ENCODE data around the gene NFE2L2. TPM values are rescaled to one million over a fixed set of nuclear protein-coding genes. Genes with fewer than 3 reads are reported as not detected.

The NFE2L2 gene
- total and polyA plus RNA-seq, 8 donors, result 76.0 to 104 (median 88.7) TPM

DNA sequence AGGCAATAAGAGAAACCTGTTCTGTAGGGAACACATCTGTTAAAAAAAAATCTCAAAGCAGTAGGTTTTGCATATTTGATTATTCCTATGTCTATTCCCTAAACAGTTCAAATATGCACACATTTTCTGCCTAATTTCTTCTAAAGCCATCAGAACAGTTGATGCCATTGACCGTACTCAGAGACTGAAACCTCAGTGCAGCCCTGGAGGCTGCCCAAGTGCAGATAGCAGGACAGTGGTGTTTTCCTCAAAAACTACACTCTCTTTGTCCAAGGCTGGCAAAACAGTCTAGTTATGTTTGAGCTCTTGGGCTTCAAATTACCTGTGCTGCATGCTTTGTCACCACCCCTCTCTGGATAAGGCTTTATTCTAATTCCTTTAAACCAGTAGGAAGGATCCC is 23.3 kb upstream of the NFE2L2 start:
- H3K27me3 ChIP-seq, result no peaks in the 10 kb centered on the region
- ATAC-seq (no peak), DNase-seq (no peak)
- TF ChIP-seq, protein P1, sequence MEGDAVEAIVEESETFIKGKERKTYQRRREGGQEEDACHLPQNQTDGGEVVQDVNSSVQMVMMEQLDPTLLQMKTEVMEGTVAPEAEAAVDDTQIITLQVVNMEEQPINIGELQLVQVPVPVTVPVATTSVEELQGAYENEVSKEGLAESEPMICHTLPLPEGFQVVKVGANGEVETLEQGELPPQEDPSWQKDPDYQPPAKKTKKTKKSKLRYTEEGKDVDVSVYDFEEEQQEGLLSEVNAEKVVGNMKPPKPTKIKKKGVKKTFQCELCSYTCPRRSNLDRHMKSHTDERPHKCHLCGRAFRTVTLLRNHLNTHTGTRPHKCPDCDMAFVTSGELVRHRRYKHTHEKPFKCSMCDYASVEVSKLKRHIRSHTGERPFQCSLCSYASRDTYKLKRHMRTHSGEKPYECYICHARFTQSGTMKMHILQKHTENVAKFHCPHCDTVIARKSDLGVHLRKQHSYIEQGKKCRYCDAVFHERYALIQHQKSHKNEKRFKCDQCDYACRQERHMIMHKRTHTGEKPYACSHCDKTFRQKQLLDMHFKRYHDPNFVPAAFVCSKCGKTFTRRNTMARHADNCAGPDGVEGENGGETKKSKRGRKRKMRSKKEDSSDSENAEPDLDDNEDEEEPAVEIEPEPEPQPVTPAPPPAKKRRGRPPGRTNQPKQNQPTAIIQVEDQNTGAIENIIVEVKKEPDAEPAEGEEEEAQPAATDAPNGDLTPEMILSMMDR (IDR thresholded peaks at IDR 0.05), result no peak
- H3K9me3 ChIP-seq, result no peaks in the 10 kb centered on the region
- no peak overlapping the region for H3K27ac ChIP-seq
- H3K36me3 ChIP-seq, result no peaks in the 10 kb centered on the region
- H3K4me3 ChIP-seq, result no peak overlapping the region
- intact Hi-C loops (cut with DNase I), result no loop called here
- H3K4me1 ChIP-seq, result peaks cover 0 to 6% of the 10 kb centered on the region in 2 donors

DNA sequence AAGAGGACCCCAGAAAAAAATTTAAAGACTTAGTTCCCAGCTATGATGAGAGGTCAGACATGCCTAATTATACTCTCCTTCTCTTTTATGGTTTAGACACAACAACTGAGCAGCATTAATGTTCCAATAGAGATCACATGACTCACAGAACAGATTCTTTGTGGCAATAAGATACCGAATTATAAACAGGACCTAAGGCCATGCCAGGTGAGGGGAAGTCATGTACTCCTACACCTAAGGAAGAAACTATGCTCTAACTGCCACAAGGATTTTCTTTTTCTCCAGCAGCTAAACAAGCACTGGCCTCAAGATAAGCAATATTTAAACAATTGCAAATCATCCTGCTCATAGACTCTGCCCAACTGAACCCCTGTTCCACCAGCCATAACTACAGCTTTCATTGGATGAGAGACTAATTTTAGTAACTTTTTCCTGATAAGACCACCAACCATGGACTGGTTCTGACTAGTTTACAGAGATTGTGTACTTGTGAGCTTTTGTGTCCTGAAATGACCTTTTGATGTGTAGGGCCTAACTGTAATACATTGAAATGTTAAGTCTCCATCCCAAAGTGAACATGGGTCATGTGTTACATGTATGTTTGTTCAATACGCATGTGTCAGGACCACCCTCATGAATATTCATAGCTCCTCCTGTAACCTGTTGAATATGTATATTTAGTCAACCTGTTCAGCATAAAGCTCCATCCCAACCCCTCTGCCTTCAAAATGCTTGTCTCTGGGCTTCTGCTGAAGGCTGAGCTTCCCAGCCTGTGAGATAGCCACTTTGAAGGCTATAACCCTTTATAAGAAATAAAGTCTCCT is 21.6 kb upstream of the NFE2L2 start:
- H3K27ac ChIP-seq, result no peak overlapping the region
- TF ChIP-seq, protein P1 (IDR thresholded peaks at IDR 0.05), result no peak
- no peak overlapping the region for H3K4me3 ChIP-seq
- H3K9me3 ChIP-seq, result no peaks in the 10 kb centered on the region
- ATAC-seq (no peak), DNase-seq (no peak)
- intact Hi-C loops (cut with DNase I), result no loop called here
- no peaks in the 10 kb centered on the region for H3K36me3 ChIP-seq
- H3K4me1 ChIP-seq, result peaks cover 0 to 22% of the 10 kb centered on the region in 2 donors
- no peaks in the 10 kb centered on the region for H3K27me3 ChIP-seq

DNA sequence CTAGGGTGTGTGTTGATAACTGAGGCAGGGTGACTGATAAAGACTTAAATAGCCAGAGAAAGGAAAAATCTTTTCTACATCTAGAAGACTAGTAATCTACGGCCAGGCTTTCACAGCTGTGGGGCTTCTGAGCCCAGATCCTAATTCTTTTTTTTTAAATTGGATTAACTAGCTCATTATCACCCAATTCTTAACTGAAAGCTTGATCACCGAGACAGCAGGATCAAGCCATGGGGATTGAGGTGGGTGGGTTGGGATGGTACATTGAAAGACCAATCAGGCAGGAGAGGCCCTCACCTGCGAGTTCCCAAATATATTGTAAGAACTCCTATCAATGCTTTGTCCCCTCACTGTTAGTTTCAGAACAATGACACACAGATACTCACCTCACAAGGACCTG is 20.0 kb upstream of the NFE2L2 start:
- TF ChIP-seq, protein P1 (IDR thresholded peaks at IDR 0.05), result no peak
- intact Hi-C loops (cut with DNase I), result no loop called here

DNA sequence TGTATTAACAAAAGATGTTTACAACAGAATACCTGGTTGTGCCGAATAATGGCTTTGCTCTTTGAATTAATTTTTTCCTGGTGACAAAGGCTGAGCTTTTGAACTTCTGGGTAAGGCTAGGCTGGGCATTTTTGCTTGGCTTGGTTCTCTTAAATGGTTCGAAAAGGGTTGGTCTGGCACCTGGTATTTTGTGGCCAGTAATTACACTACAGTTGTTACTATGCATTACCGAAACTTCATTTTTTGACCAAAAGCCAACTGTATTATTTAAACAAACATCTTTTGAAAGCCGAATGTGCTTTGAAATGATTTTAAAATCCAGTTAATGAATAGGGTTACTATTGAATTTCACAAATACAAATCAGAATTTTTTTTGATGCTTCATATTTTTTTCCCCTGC is 19.4 kb upstream of the NFE2L2 start:
- intact Hi-C loops (cut with DNase I), result no loop called here
- Histone ChIP-seq H3K27ac (no peak overlapping the region), H3K36me3 (no peaks in the 10 kb centered on the region), H3K9me3 (no peaks in the 10 kb centered on the region), H3K4me1 (peaks cover 0 to 27% of the 10 kb centered on the region in 2 donors), H3K4me3 (no peak overlapping the region), H3K27me3 (no peaks in the 10 kb centered on the region)
- DNase-seq (no peak), ATAC-seq (no peak)
- TF ChIP-seq, protein P1 (IDR thresholded peaks at IDR 0.05), result no peak

More for the DNA sequence above, 20.0 kb upstream of the NFE2L2 start:
- Histone ChIP-seq H3K4me1 (peaks cover 0 to 27% of the 10 kb centered on the region in 2 donors), H3K27me3 (no peaks in the 10 kb centered on the region), H3K27ac (no peak overlapping the region), H3K4me3 (no peak overlapping the region), H3K9me3 (no peaks in the 10 kb centered on the region), H3K36me3 (no peaks in the 10 kb centered on the region)
- DNase-seq (no peak), ATAC-seq (no peak)

DNA sequence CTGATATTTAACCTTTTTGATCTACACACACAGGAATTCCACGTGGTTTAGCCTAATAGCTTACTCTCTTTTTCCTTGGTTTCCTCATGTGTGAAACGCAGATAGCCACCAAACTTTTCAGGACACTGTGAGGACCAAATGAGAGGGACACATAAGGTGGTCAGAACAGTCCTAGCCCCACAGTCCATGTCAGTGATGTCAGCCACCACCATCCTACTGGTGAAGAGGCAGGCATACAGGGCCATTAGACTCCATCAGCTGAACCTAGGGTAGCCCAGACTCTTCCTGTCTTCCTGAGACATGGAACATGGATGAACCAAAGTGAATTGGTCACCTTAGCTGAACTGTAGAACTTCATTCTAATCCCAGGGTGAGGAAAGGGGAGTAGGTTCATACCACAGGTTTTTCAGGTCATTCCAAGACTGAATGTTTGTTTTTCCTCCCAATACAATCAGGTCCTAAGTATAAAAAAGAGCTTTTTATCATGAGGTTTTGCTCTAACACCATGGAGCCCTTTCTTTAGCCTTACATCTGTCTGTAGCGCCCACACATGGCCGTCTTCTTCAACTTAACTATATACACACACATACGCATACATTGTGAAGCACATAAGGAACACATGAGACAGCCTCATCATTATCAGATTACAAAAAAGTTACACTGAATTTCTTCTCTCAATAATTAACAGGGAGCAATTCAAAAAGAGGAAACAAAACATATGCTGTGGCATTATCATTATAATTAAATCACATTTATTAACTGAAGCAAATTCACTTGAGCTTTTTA is 18.5 kb upstream of the NFE2L2 start:
- no peaks in the 10 kb centered on the region for H3K9me3 ChIP-seq
- no peaks in the 10 kb centered on the region for H3K27me3 ChIP-seq
- no peaks in the 10 kb centered on the region for H3K36me3 ChIP-seq
- DNase-seq (no peak), ATAC-seq (no peak)
- TF ChIP-seq, protein P1 (IDR thresholded peaks at IDR 0.05), result no peak
- peaks cover 0 to 27% of the 10 kb centered on the region in 2 donors for H3K4me1 ChIP-seq
- no peak overlapping the region for H3K27ac ChIP-seq
- intact Hi-C loops (cut with DNase I), result no loop called here
- H3K4me3 ChIP-seq, result no peak overlapping the region
